NCI-H2227 (cell line): ENCODE results near the gene BICDL2.

Source experiments
- DNase-seq: peaks from one replicate; lab custom pipeline; 2025; ENCODE audit not compliant: unreplicated experiment; lab: John Stamatoyannopoulos, UW

Gene BICDL2

GRCh38 chr16:3049921-3050481 is 13.3 kb upstream of the BICDL2 start:
- no peak for DNase-seq

DNA sequence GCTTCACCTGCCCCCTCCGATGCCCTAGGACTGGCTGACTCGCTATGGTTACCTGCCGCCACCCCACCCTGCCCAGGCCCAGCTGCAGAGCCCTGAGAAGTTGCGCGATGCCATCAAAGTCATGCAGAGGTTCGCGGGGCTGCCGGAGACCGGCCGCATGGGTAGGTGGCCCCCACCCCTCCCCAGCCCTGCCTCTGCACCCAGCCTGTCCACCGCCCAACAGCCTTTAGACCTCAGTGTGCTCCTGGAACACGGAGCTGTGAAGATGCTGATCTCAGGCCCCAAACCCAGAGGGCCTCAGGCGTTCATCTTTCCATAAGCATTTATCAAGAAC is 10.6 kb upstream of the BICDL2 start:
- no peak for DNase-seq

DNA sequence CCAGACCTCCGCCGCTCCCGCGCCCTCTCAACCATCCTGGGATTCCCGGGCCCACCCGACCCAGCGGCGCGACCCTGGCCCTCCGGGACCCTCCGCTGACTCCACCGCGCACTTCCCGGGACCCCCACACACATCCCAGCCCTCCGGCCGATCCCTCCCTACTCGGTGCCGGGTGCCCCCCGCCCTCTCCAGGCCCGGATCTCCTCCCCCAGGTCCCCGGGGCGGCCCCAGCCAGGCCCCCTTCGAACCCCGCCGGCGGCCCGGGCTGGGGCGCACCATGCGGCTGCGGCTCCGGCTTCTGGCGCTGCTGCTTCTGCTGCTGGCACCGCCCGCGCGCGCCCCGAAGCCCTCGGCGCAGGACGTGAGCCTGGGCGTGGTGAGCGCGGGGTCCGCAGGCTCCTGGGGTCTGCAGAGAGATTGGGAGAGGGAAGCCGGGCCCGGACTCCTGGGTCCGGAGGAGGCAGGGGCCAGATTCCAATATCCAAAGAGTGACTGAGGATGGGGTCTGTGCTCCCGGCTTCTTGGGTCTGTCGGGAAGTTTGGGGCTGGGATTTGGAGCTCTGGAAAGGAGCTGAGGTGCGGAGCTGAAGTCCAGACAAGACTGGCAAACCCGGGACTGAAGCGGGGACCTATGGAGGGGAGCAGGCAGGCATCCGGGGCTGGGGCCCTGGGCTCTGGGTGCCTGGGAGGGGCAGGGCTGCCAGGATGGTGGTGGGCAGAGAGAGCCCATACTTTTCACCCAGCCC is 10.1 kb upstream of the BICDL2 start:
- DNase-seq, result no peak

- DNase-seq, result no peak
Observed at GRCh38 chr16:3045758-3046640, 9.3 kb upstream of the BICDL2 start, which contains the start of gene MMP25. Gene MMP25 (plus strand): TSS chr16:3046561. CDS start chr16:3046918, 357 bp downstream.

GRCh38 chr16:3044708-3045107 is 8.0 kb upstream of the BICDL2 start:
- no peak for DNase-seq

GRCh38 chr16:3042376-3042775 is 5.6 kb upstream of the BICDL2 start:
- no peak for DNase-seq

- no peak for DNase-seq
Observed at GRCh38 chr16:3038896-3039295, 2.2 kb upstream of the BICDL2 start.

GRCh38 chr16:3038256-3038655 is 1.5 kb upstream of the BICDL2 start:
- no peak for DNase-seq

DNA sequence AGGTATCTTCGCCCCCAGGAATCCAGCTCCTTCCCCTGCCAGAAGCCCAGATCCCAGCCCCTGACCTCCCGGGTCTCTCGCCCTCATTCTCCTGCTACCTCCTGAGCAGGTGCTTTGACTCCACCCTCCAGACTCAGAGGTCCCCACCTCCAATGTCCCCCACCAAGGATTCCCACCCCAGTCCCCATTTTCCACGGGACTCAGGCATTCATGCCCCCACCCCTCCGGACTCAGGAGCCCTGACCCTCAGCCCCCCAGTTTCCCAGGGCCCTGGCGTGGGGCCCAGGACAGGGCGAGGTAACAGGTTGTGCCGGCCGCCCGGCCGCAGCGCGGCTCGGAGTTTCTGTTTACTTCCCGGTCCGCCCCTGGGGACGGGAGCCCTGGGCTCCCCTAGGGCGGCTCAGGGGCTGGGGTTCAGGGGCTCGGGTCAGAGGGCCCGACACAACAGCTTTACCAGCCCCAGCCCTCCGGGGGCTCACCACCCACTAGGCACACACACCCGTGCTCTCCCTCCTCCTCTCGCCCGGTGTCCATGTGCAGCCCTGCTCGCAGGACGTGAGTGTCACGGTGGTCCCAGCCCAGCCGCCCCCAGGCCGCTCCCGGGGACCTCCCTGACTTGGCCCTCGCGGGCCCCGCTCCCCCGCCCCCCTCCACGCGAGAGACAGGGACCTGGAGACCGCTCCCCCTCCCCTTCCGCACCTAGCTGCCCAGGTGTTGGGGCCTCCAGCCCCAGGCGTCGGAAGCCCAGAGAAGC is 595 bp downstream of the BICDL2 start:
- no peak for DNase-seq

DNA sequence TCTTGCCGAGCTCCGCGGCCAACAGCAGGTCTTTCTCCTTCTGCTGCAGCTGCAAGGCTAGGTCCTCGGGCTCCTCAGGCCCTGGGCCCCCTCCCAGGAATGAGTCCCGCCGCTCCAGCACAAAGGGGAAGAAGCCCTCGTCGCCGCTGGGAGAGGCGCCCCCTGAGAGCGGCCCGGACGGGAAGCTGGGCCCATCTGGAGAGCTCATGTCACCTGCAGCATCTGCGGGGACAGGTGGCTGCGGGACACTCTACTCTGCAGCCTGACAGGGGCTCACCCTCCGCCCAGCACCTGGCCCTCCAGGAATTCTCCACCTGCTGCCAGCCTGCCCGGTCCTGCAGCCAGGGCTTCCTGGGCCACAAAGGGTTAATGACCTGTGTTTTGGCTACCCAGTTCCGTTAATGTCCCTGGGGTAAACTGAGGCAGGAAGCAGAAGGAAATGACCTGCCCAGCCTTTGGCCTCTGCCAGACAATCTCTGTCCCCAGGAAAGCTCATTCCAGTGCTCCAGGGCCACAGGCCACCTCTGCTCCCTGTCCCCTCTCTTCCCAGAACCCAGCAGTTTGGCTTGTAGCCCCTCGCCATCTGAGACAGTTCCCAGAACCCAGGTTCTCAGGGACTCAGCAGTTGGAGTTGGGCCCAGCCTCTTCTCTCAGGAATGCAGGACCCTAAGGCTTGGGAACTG is 1.3 kb downstream of the BICDL2 start:
- DNase-seq, result no peak

GRCh38 chr16:3032624-3033023 is 4.1 kb downstream of the BICDL2 start:
- DNase-seq, result no peak

DNA sequence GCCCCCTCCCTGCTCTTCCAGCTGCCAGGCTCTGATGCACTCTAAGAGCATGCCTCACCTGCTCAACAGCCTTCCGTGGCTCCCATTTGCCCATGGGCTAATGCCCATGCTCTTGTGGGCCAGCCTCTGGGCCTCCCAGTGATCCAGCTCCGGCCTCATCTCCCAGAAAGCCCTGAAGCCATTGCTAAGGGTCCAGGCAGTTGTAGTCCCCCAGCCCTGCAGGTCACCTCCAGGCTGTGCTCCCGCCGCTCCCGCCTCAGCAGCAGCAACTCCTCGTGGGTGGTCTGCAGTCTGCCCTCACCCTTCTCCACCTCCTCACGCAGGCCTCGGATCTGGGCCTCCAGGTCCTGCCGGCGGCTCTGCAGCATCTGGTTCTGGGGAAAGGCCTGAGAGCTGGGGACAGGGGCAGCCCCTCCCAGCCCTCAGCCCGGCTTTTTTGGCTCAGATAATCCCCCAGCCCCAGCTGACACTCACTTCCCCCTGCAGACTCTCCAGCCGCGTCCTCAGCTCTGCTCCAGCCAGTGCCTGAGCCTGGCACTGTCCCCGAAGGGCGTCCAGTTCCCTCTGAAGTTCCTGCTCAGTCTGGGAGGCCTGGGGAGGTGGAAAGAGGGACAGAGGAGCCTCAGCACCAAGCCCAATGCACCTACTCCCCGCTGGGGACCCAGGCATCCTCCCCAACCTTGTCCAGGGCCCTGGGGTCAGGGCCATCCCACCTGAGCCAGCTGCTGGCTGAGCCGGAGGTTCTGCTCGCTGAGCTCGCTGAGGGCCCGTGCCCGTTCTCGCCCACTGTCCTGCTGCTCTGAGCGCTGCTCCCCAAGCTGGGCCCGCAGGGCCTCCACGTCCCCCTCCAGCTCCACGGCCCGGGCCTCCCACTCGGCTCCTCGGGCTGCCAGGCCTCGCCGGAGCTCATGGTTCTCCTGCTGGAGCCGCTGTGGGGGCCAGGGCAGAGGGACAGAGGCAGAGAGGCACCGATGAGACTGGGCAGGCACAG is 6.2 kb downstream of the BICDL2 start:
- DNase-seq, result no peak

- DNase-seq, result peak; percentile 73
Observed at GRCh38 chr16:3029491-3030221, 7.1 kb downstream of the BICDL2 start.

GRCh38 chr16:3028716-3029319 is 7.9 kb downstream of the BICDL2 start:
- DNase-seq, result no peak

DNA sequence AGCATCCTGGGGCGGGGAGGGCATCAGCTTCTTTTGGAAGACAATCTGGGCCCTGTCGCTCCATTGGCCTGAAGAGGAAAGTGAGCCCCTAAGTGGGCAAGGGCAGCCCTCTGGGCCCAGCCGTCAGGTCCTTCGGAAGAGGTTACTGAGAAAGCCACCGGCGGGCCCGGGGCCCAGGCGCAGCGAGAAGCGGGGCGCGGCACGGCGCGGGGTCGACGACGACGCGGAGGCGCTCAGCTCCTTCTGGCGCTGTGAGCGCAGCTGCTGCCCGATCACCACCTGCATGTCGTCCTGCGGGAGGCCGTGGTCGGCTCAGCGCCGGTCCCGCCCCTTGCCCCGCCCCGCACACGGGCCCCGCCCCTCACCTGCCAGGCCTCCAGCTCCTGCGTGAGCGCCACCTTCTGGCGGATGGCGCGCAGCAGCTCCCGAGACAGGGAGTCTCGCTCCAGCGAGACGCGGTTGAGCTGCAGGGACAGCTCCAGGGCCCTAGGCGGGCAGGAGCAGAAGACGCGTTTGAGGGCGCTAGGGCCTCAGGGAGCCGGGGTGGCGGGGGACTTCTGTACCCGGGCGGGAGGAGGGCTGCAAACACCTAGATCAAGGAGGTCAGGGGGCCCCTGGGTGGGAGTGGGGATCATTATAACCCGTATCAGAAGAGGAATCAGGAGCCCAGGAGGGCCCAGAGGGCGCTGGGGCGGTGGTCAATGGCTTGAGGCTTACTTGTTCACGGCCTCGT is 8.6 kb downstream of the BICDL2 start:
- DNase-seq, result peak; percentile 95

DNA sequence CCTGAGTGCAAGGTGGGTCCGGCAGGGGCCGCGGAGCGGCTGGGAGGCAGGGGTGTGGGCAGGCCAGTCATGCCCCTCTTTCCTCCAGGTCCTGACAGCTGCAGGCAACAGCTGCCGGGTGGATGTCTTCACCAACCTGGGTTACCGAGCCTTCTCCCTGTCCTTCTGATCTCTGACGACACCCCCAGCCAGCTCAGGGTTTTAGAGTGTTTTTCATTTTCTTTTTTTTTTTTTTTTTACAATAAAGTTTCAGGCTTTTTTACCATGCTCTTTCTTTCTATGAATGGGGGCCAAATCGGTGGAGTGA is 9.3 kb downstream of the BICDL2 start:
- no peak for DNase-seq

DNA sequence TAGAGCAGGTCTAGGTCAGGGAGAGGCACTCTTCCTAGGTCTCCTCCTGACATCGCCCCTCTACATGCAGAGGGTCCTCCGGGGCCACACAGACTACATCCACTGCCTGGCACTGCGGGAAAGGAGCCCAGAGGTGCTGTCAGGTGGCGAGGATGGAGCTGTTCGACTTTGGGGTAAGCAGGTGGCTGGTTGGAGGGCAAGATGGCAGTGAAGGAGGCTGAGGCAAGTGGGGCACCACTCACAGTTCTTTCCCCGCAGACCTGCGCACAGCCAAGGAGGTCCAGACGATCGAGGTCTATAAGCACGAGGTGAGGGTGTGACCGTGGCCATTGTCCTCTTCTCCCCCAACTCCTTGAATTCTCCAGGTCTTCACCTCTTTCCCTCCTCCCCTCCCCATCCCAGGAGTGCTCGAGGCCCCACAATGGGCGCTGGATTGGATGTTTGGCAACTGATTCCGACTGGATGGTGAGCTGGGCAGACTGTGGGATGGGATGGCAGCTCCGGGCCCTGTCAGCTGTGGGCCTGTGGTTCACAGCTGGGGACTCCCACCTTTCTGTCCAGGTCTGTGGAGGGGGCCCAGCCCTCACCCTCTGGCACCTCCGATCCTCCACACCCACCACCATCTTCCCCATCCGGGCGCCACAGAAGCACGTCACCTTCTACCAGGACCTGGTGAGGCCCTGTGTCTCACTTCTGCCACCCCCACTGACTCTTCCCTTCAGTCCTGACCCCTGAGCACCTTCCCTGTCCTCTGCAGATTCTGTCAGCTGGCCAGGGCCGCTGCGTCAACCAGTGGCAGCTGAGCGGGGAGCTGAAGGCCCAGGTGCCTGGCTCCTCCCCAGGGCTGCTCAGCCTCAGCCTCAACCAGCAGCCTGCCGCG is 9.9 kb downstream of the BICDL2 start:
- DNase-seq, result no peak
